HG03103 (cell line): ENCODE measurements around the gene JAM3.
A peak's percentile ranks its signal among the peaks of the same experiment; 100 is the strongest.
"Not testable (repeated sequence)": the region's sequence is repeated elsewhere in the genome, so short reads cannot be mapped to it uniquely, and the experiment has no call there.

Experiments
- ATAC-seq: cut with Tn5 transposase; IDR thresholded peaks from one replicate; pipeline ENCODE4 v1.9.1; 2021; ENCODE audit warnings: low read depth; ENCODE audit not compliant: unreplicated experiment

JAM3 gene

GRCh38 chr11:134060316-134060715 lies 8.6 kb upstream of the JAM3 start:
- no peak for ATAC-seq

- no peak for ATAC-seq
Measured at GRCh38 chr11:134062265-134063123, 6.4 kb upstream of the JAM3 start.

GRCh38 chr11:134063124-134063495 lies 5.8 kb upstream of the JAM3 start:
- no peak for ATAC-seq

GRCh38 chr11:134063991-134064747 lies 4.7 kb upstream of the JAM3 start:
- no peak for ATAC-seq

- ATAC-seq: no peak
Measured at GRCh38 chr11:134065381-134065780, 3.5 kb upstream of the JAM3 start.

GRCh38 chr11:134066943-134067885 lies 1.7 kb upstream of the JAM3 start:
- no peak for ATAC-seq

- no peak for ATAC-seq
Measured at GRCh38 chr11:134069426-134070341, 812 bp downstream of the JAM3 start.

- ATAC-seq: no peak
Measured at GRCh38 chr11:134070342-134070845, 1.5 kb downstream of the JAM3 start.

- no peak for ATAC-seq
Measured at GRCh38 chr11:134071306-134071705, 2.4 kb downstream of the JAM3 start.

- ATAC-seq: no peak
Measured at GRCh38 chr11:134071766-134072402, 3.0 kb downstream of the JAM3 start.

- peak; percentile 39 for ATAC-seq
Measured at GRCh38 chr11:134072844-134073243, 4.0 kb downstream of the JAM3 start.

- ATAC-seq: no peak
Measured at GRCh38 chr11:134074346-134074745, 5.5 kb downstream of the JAM3 start.

- ATAC-seq: no peak
Measured at GRCh38 chr11:134074766-134075165, 5.9 kb downstream of the JAM3 start.

- no peak for ATAC-seq
Measured at GRCh38 chr11:134079317-134079716, 10.4 kb downstream of the JAM3 start.

GRCh38 chr11:134081258-134081657 lies 12.4 kb downstream of the JAM3 start:
- ATAC-seq: not testable (repeated sequence)

- ATAC-seq: no peak
Measured at GRCh38 chr11:134082990-134083389, 14.1 kb downstream of the JAM3 start.

GRCh38 chr11:134086376-134086775 lies 17.5 kb downstream of the JAM3 start:
- ATAC-seq: no peak

- not testable (repeated sequence) for ATAC-seq
Measured at GRCh38 chr11:134092006-134092405, 23.1 kb downstream of the JAM3 start.

GRCh38 chr11:134097166-134097565 lies 28.3 kb downstream of the JAM3 start:
- no peak for ATAC-seq
